Coronary artery (tissue), 2 donors: Measurements from ENCODE around the gene OXSR1.
"Not testable (repeated sequence)": the region's sequence is repeated elsewhere in the genome, so short reads cannot be mapped to it uniquely, and the experiment has no call there.

Experiments
- DNase-seq: peaks from one replicate; pipeline ENCODE4 v3.0.0-alpha.2; 2017; ENCODE audit warnings: low spot score
- H3K27ac ChIP-seq, 2 donors: fragments of 200-600 bp; sonication (generic); one replicate each; pipeline ENCODE4 v1.5.1; 2016 to 2019
- H3K4me3 ChIP-seq: fragments of 200-600 bp; sonication (generic); 2 replicates; pipeline ENCODE4 v1.5.1; 2016; ENCODE audit warnings: mild to moderate bottlenecking, moderate library complexity
- CTCF ChIP-seq: fragments of 200-600 bp; sonication (generic); IDR thresholded peaks from one replicate; pipeline ENCODE4 v1.5.1; 2019; ENCODE audit warnings: antibody characterized with exemption

OXSR1 gene

GRCh38 chr3:38226273-38226672 lies 60.9 kb downstream of the OXSR1 start:
- no peak for TF ChIP-seq CTCF
- no peak overlapping the region for H3K4me3 ChIP-seq
- no peak for DNase-seq
- H3K27ac ChIP-seq: no peak overlapping the region

- Histone ChIP-seq H3K27ac (peak overlapping the region in 1 of 2 donors; percentile 51), H3K4me3 (no peak overlapping the region)
- TF ChIP-seq CTCF: no peak
- DNase-seq: no peak
Observed at GRCh38 chr3:38227989-38228388, 62.7 kb downstream of the OXSR1 start.

- no peak overlapping the region for H3K27ac ChIP-seq
- no peak for TF ChIP-seq CTCF
Observed at GRCh38 chr3:38229036-38229435, 63.7 kb downstream of the OXSR1 start.

GRCh38 chr3:38232701-38233100 lies 67.4 kb downstream of the OXSR1 start:
- no peak overlapping the region for H3K27ac ChIP-seq
- TF ChIP-seq CTCF: no peak
- no peak overlapping the region for H3K4me3 ChIP-seq
- DNase-seq: no peak

More at GRCh38 chr3:38229036-38229435, 63.7 kb downstream of the OXSR1 start:
- no peak overlapping the region for H3K4me3 ChIP-seq
- no peak for DNase-seq

GRCh38 chr3:38235466-38235865 lies 70.1 kb downstream of the OXSR1 start:
- no peak for DNase-seq
- no peak for TF ChIP-seq CTCF

GRCh38 chr3:38238416-38239008 lies 73.2 kb downstream of the OXSR1 start:
- no peak for DNase-seq
- Histone ChIP-seq H3K4me3 (no peak overlapping the region), H3K27ac (no peak overlapping the region)
- TF ChIP-seq CTCF: no peak

More at GRCh38 chr3:38235466-38235865, 70.1 kb downstream of the OXSR1 start:
- H3K27ac ChIP-seq: no peak overlapping the region
- H3K4me3 ChIP-seq: no peak overlapping the region

GRCh38 chr3:38242812-38243211 lies 77.5 kb downstream of the OXSR1 start:
- H3K4me3 ChIP-seq, H3K27ac ChIP-seq, DNase-seq: not testable (repeated sequence)
